Globus pallidus (tissue), 1 donor: Measurements from ENCODE around the gene SLC35F4.

Experiments used
- DNase-seq: peaks from one replicate; pipeline ENCODE4 v3.0.0-alpha.2; 2015; ENCODE audit warnings: low spot score

Gene SLC35F4

DNA sequence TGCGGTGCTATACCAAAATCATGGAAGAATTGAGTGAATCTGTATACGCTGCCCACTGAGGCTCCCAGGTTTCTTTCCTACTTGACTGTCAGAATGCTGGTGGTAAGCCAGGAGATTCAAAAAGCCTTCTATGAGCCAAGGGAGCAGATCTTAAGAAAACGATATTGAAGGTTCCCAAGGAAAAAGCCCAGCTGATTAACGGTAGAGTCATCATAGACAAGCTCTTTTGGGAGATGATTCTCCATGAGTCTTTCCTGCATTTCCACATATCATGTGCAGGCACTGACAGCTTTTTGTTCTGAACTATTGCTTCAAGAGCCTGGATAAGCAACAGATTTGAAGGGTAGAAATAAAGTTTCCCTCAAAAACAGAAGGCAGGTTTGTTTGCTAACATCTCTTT is 17.5 kb downstream of the SLC35F4 start:
- no peak for DNase-seq

DNA sequence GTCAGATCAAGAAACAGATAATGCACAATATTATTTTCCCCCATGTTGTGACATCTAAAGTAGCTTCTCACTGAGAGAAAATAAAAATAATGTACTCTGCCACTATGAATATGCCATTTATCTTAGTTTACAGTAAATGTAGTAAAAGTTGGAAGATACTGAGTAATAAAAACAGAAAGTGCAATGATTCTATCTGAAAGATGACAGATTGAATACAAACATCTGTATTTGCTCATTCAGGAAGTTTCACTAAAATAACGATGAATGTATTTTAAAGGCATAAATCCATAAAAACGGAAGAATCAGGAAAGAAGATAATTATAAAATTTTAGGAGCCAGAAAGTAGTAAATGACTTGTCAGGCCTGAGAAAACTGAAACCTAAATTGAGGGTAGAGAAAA is 18.2 kb downstream of the SLC35F4 start:
- DNase-seq = no peak

DNA sequence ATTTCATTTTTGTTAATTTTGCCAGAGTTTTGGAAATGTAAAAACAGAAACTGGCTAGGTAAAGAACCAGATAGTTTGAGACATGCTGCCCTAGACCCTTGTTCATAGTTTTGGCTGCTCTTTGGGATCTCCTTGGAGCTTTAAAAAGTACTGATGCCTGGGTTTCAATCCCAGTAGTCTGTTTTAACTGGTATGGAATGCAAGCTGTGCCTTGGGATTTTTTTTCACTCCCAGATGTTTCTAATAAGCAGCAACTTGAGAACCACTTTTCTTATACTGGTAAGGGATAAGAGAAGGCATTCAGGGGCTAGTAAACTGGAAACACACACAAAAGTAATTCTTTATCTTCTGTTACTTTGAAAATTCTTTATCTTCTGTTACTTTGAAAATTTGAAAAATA is 18.8 kb downstream of the SLC35F4 start:
- DNase-seq = no peak

DNA sequence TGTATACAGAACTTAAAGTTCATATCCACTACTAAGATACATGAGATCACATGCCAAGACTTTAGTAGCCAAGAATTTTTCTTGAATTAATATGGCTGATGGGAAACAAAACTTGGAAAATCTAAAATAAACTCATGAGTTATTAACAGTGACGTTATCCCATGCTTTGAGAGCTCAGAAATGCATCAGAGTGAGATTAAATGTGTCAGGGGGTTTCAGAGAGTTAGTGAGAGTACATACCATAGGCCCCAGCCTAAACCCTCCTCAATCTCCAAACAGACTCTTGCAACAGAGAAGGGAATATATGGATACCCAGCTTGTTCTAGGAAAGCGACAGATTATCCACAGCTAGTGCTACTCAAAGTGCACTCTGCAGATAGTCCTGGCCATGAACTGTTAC is 19.3 kb downstream of the SLC35F4 start:
- no peak for DNase-seq

DNA sequence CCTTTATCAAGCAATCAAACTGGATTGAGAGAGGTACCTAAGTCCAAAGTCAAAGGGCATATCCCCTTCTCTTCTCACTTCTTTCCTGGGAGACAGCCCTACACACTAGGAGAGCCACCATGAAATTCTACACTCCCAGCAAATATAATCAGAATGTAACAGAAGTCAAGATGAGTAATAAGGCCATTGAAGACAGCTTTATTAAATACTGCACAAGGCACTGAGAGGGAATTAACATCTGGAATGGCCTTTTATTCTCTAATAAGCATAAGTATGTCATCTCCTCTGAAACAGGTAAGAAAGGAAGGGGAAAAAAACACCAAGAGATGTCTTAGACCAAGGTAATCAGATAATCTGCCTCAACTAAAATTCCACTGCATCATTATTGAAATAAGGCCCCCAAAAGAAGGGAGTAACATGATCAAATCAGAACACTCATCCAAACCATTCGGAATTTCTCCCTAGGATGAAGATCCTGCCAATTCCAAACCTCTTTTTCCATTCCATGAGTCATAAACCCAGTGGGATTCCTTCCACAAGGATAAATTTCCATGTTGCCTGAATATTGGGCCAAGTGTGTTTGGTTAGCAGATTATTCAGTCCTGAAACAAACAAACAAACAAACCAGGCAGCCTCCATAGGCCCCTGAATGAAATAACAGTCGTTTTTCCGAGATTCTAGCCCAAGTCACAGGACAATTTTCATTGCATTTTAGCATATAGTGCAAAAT is 19.9 kb downstream of the SLC35F4 start:
- no peak for DNase-seq

DNA sequence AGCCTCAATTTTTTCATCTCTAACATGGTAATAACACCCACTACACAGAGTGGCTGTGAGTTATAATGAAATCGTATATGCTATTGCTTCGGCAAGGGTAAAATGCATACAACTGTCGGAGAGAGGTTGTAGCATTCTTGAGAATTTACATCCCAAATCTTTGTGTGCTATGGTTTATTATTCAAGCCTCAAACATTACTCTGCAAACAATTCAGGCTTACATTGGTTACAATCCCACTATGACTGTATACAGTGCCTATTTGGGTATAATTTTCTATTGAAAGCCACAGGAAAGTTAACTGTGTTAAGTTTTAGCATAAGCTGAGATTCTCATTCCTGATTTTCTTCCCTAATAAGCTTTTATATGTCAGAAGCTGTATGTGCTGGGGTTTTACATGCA is 20.6 kb downstream of the SLC35F4 start:
- no peak for DNase-seq

DNA sequence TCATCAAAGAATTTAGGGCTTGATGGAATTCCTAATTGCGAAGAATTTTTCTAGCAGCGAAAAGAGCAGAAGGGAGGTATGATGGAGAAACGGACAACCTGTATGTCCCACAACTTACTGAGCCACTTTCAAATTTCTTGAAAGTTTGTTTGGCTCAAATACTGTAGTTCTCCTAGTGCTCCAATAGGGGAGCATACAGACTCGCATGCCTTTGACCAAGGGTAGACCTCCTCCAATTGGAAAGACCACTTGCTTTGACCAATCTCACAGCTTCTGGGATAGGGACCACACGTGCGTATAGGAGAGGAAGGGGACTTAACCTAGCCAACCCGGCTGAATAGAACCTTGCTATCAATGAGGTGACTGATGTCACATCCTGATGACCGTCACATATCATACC is 28.6 kb downstream of the SLC35F4 start:
- DNase-seq = no peak

DNA sequence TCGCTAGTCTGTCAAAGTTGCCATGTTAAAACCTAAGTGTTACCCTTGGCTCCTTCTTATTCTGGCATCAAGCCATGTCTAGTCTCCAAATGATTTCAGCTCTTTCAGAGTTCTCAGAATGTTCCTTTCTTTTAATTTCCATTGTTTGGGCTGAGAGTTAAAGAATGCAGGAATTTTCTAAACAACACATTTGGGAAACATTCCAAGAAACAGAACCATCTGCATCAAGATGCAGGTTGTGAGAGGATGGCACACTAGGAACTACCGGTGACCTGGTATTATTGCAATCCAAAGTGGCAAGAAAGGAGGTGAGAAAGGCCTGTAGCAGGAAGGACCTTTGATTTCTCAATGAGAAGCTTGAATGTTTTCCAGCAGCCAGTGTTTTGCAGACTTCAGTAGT is 30.1 kb downstream of the SLC35F4 start:
- no peak for DNase-seq

DNA sequence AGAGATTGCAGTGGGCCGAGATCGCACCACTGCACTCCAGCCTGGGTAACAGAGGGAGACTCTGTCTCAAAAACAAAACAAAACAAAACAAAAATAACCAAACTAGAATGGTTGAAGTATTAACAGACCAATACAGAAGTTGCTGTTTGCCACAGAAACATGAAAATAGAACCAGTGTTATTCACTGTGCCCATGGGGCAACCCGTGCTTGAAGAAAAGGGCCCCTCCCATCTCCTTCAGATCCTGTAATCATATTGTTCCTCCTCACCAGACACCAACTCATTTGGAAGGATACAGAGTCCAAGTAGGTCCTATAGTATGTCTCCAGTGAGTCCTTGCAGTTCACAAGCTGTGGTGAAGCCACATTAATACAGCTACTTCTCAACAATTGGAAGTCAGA is 30.9 kb downstream of the SLC35F4 start:
- no peak for DNase-seq

DNA sequence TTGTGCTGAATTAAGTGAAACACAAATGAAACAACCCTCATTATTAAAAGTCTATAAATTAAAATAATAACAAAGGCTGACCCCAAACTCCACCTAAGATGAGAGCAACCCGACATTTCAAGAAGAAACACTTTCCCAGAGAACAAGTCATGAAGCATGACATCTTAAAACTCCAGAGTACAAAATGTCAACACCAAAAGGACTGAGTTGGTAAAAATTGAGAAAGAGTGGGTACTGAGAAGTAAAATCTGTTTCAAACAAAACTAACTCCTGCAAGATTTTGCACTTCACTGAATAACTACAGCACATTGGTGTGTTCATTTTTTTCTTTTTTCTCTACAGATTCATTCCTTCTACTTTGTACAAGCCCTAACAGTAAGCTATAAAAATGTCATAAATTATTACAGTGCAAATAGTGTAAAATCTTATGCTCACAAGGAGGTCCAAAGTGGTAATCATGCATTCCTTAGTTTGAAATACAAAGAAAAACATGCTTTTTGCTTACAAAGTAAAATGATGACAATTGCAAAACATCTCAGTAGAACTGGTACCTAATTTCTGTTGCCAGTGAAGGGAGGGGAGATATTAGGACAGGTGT is 31.8 kb downstream of the SLC35F4 start:
- no peak for DNase-seq

DNA sequence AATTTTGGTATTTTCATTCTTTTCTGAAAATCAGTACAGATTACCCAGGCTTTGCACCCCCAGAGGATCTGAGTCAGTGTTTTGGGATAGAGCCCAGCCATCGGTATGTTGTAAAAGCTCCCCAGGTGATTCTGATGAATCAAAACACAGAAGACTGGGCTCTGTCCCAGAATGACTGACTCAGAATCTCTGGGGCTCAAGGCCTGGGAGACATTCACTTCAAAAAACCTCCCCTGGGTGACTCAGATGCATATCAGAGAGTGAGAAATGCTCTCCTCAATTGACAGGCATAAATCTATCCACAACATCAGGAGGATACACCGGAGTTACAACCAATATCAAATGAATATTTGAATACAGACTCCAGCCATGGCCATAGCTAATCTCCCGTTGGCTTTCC is 32.6 kb downstream of the SLC35F4 start:
- peak; percentile 2 for DNase-seq

DNA sequence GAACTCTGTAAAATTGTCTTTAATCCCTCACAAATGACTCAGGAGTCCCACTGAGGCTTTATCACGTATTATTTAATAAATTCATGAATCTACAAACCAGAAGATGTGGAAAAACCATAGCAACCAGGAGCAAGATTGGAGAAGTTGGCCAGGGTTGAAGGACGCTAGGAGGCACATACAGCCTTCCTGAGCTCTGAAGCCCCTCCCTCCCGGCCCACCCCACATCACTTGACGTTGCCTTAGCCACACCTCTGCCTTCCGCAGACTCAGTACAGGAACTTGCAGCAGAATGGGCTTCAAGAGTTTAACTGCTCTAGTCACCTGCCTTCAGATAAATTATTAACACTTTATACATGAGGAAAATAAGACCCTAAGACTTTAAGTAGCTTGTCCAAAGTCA is 33.9 kb downstream of the SLC35F4 start:
- DNase-seq = no peak

DNA sequence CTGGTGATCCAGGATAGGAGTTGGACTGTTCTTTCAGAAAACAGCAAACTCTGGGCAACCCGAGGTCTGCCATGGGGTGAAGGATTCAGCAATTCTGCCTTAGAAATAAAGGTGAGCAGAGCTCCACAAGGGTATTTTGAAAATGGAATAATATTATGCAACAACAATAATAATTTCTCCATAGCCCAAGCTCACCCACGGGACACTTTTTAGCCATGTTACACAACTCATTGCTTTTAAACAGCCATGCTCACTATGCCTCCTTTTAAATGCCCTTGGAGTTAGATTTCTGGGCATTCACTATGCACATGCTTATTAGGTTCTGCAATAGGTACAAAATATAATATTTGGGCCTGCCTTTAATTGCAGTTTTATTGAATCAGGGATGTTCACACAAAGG is 37.2 kb downstream of the SLC35F4 start:
- DNase-seq = no peak

DNA sequence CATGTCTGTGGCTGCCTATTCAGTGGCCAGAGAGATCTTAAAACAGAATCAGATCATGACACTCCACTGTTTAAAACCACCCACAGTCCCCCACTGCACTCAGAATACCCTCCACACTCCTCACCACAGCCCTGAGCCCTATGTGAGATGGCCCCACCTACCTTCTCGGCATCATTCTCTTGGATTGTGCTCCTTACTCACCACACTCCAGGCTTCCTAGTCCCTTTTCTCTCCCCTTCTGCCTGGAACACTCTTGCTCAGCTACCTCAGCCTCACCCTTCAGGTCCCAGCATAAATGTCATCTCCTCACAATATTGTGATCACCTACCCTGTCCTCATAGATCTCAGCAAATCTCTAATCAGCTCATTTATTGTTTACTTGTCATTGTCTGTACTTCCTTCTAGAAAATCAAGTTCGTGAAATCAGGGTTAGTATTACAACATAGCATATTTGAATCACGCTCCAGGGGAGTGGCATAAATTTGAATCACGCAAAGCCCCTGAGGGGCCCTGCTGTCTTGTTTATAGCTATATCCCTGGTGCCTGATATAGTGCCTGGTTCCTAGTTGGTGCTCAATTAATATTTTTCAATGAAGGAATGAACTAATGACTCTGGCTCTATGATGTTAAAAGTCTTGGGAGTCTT is 42.8 kb downstream of the SLC35F4 start:
- DNase-seq = no peak

DNA sequence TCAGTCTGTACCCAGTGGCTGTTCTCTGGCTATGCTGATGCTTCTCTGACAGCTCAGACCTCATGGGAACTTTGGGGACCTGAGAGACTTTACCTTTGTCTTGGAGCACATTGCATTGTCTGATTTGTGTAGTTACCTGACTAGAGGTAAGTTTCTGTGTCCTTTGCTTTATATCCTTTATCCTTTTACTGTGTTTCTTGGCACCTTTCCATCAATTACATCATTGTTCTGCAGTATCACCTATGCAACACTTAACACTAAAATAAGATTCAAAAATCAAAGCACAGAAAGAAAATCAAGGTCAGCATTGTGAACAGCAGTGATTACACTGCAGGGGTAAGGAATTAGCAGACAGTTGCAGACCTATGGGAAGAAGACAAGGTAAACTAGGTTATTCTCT is 43.8 kb downstream of the SLC35F4 start:
- no peak for DNase-seq

DNA sequence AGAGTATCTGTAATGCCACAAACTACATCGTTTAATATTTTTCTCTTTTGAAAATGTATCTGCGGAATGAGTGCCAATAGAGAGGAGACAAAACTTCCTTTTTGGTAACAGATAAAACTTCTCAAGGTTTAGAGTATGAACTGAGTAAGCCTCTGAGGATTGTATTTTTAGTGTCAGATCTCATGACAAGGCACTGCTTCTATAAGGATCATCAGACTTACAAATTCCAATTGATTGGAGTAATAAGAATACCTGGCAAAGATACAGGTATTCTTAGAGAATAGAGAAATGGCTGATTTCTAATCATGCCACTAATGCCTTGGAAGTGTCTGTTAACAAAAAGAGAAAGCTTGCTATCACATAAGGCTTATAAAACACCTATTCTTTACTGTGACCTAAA is 45.3 kb downstream of the SLC35F4 start:
- DNase-seq = no peak

DNA sequence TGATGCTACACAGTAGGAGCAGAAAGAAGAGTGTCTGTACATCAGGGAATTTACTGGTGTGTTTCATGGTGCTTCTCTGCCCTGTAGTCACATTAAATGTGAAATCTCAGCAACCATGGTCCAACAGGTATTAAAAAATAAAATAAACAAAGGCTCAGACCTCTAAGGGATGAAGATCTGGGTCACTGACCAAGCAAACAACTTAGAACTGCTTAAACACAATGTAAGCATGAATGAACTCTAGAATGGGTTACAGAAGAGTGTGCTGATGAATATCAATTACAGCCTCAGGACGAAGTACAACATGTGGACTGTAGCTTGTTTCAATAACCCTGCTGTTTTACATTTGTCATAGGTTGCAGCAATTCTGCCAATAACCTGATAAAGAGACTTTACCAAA is 47.4 kb downstream of the SLC35F4 start:
- no peak for DNase-seq

DNA sequence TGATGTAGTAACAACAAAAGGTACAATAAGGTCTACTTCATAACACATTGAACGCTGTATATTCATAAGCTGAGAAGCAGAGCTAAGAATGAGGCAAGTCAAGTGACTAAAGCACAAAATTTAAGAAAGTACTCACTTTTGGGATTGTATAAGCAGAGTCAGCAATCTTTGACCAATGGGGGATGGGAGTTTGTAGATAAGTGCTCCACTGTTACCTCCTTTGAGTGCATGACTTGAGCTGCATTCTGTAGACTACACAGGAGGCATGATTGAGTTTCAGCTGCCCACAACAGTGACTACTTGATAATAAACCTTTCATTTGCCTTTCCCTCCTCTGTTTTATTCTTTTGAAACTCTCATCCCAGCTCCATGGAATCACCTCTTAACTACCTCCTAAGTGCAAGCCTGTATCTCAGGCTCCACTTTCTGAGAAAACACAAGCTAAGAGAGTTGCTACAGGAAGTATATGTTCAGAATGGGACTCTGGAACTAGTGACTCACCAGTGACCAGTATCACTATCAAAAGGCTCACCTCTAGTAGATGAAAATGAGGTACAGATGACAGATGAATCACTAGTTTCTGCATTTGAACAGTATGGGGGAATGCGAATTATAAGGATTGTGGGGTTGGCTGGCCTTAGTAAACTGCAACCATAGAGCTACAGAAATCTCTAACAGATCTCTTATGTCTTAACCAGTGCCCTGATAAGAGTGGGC is 49.2 kb downstream of the SLC35F4 start:
- no peak for DNase-seq

DNA sequence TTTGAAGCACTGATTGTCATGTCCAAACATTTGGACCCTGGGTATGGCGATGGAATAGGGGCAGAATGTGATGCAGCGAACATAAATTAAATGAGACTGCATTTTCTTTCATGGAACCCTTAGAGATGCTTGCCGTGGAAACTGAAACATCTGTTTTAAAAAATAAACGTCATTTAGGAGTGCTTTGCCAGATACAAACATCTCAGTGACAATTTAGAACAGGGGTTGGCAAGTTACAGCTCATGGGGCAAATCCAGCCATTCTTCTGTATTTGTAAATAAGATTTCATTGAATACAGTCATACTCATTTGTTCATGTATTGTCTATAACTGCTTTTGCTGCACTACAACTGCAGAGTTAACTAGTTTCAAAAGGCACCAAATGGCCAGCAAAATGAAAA is 51.2 kb downstream of the SLC35F4 start:
- DNase-seq = no peak

DNA sequence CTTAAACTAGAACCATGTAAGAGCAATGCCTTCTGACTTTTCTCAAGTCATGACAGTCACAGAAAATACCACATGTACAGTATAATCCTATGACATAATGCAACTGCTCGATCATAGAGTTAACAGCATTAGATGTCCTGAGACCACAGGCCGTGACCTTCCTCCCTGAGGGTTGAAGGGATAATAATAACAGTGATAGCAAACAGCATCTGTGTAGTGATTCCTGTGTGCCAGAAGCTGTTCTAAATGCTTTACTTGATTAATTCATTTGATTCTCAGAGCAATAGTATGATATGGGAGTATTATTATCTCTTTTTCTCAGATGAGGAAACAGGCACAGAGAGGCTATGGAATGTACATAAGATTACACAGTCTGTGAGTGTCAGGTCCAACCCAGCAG is 53.2 kb downstream of the SLC35F4 start:
- DNase-seq = no peak

DNA sequence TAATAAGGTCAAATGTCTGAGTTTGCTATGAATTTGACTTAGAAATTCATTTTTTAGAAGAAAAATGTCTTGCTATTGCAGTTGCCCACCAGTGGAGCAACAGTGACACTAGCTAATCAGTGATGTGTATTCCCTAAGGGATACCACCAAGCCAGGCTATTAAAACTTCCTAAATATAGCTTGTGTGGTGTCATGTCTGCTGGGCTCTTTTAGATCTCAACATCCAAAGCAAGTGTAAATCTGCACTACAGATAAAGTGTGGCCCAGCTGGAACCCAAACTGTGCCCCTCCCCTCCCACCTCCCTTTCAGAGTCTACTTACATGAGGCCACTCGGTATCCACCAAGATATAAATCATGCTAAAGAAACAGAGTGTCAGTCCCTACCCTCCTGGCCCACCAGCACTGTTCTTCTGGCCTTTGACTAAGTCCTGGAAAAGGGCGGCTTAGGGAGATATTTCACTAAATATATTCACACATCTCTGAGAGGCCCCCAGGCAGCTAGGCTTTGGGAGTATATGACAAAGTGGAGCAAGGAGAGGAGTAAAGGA is 53.8 kb downstream of the SLC35F4 start:
- DNase-seq = no peak

DNA sequence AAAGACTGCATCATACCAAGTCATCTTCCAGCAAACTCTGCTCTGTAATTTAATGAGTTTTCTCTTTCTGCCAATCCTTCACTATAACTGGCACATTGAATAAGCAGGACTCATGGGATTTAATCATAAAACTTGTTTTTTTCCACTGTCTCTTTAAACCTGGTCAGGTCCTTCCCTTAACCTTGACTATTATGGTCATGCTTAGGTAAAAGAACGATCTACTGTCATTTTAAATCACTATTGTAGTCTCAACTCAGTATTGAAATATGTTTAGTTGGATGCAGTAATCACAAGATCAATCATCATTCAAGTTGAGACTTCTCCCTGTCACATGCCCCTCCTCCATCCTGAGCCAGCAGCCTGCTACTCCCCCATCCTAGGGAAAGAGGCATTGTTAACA is 56.1 kb downstream of the SLC35F4 start:
- no peak for DNase-seq

DNA sequence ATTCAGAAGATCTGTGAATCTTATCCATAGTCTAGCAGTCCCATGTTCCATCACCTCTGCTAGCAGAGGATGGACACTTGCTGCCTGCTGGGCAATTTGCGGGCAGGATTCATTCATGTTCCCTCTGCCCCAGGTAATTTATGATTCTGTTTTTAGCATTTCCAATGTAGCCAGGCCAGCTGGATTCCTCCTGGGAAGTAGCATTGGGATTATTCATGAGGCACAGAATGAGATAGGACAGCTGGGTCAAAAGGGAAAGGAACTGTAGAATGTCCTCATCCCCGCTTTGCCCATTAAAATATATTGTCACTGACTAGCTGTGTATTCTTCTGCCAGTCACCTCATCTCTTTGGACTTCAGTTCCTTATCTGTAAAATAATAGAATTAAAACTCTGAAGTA is 68.7 kb downstream of the SLC35F4 start:
- no peak for DNase-seq
